ENCODE measurements around the gene HELLS.

DNA sequence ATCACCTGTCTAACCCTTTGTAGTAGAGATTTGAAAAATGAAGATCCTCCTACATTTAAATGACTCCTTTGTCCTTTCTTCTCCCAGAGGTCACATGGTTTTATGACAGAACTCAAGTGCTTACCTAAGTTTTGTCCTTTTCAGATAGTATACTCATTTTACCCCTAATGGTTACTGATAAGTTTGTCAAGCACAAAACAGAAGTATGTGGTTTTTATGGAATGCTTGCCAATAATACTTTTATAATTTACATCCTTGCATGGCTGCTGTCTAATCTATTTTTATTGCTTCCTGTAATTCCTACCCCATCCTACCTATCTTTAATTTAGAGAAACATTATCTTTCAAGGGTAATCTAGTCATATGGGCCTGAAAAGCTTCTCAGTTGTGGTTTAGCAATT lies 37.5 kb downstream of the HELLS start:
- TF ChIP-seq, protein P1, sequence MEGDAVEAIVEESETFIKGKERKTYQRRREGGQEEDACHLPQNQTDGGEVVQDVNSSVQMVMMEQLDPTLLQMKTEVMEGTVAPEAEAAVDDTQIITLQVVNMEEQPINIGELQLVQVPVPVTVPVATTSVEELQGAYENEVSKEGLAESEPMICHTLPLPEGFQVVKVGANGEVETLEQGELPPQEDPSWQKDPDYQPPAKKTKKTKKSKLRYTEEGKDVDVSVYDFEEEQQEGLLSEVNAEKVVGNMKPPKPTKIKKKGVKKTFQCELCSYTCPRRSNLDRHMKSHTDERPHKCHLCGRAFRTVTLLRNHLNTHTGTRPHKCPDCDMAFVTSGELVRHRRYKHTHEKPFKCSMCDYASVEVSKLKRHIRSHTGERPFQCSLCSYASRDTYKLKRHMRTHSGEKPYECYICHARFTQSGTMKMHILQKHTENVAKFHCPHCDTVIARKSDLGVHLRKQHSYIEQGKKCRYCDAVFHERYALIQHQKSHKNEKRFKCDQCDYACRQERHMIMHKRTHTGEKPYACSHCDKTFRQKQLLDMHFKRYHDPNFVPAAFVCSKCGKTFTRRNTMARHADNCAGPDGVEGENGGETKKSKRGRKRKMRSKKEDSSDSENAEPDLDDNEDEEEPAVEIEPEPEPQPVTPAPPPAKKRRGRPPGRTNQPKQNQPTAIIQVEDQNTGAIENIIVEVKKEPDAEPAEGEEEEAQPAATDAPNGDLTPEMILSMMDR (conservative IDR thresholded peaks at IDR 0.05; ENCODE audit: low read depth, low read length): no peak
- TF ChIP-seq EZH2 (IDR thresholded peaks at IDR 0.05; ENCODE audit: borderline replicate concordance, low read depth, low read length, poor library complexity, severe bottlenecking): no peak
